Suprapubic skin (tissue), 3 donors: Measurements from ENCODE around the gene OR10A6.

ENCODE experiments used
- POLR2AphosphoS5 ChIP-seq, 3 donors: sonication (generic); formaldehyde crosslinking; IDR thresholded peaks; one replicate each; pipeline ENCODE4 v1.6.1; 2017; ENCODE audit warnings: antibody characterized with exemption in 3 of 3
- TF ChIP-seq, protein P1 (sequence below), 2 donors: fragments of 200-600 bp in 1 of 2; fragments of 450-650 bp in 1 of 2; sonication (generic) in 1 of 2; IDR thresholded peaks; one replicate each; pipeline ENCODE4 v1.5.1; 2016 to 2019; ENCODE audit warnings: antibody characterized with exemption in 2 of 2, mild to moderate bottlenecking in 1 of 2, moderate library complexity in 1 of 2

DNA sequence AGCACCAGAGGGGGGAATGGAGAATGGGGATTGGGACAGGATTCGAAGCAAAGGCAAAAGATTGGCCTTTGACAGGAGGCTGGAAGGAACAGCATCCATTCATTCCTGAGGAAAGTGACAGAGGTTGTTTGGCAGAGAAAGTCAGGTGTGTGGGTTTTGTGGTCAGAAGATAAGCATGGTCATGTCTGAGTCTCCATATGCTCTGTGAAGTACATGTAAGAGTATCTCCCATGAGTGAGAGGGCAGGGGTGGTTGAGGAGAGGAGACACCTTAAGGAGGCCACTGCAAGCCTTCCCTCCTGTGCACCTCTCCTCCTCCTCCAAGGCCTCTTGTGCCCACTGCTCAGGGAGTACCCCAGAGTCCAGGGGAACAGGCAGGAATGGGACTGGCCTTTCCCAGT lies 36.0 kb upstream of the OR10A6 start:
- TF ChIP-seq, protein P1, sequence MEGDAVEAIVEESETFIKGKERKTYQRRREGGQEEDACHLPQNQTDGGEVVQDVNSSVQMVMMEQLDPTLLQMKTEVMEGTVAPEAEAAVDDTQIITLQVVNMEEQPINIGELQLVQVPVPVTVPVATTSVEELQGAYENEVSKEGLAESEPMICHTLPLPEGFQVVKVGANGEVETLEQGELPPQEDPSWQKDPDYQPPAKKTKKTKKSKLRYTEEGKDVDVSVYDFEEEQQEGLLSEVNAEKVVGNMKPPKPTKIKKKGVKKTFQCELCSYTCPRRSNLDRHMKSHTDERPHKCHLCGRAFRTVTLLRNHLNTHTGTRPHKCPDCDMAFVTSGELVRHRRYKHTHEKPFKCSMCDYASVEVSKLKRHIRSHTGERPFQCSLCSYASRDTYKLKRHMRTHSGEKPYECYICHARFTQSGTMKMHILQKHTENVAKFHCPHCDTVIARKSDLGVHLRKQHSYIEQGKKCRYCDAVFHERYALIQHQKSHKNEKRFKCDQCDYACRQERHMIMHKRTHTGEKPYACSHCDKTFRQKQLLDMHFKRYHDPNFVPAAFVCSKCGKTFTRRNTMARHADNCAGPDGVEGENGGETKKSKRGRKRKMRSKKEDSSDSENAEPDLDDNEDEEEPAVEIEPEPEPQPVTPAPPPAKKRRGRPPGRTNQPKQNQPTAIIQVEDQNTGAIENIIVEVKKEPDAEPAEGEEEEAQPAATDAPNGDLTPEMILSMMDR (IDR thresholded peaks at IDR 0.05), result no peak
- TF ChIP-seq POLR2AphosphoS5 (IDR thresholded peaks at IDR 0.05), result no peak
